ENCODE data around the gene CYP4F12.
A peak's percentile ranks its signal among the peaks of the same experiment; 100 is the strongest.

Gene CYP4F12, protein sequence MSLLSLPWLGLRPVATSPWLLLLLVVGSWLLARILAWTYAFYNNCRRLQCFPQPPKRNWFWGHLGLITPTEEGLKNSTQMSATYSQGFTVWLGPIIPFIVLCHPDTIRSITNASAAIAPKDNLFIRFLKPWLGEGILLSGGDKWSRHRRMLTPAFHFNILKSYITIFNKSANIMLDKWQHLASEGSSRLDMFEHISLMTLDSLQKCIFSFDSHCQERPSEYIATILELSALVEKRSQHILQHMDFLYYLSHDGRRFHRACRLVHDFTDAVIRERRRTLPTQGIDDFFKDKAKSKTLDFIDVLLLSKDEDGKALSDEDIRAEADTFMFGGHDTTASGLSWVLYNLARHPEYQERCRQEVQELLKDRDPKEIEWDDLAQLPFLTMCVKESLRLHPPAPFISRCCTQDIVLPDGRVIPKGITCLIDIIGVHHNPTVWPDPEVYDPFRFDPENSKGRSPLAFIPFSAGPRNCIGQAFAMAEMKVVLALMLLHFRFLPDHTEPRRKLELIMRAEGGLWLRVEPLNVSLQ

DNA sequence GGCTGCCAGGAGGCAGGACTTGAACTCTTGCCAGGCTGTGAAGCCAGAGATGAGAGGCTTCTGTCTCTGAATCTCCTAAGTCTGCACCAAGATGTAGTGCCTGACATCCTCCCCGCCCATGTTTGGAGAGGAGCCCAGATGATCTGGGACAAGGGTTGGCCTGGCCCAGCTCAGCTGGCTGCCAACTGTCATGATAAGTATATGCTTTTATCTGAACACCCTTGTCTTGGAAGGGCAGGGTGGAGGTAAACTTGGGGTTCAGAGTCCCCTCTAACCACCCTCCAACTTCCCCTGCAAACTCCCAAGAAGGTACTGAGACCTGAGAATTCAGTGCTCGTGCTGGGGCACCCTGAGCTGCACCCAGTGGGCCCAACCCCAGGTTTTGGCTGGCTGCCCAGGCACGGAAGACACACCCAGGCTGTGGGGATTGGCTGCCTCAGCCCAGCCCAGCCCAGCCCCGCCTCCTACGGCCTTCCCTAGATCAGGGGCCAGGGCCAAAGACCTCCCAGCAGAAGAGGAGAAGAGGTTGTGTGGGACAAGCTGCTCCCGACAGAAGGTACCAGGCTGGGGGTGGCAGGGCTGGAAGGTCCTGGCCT is at the start of gene CYP4F12:
Gene CYP4F12, plus strand, starts transcription at position 508 of the 596 bp plus-strand sequence. CDS start 443 bp downstream, outside the sequence.
- H3K4me3 ChIP-seq (replicated peaks in 1 of 2; ENCODE audit: low read depth in 2 of 2, low read length in 2 of 2), result no peak within 1 kb of the TSS
- TF ChIP-seq, protein P1, sequence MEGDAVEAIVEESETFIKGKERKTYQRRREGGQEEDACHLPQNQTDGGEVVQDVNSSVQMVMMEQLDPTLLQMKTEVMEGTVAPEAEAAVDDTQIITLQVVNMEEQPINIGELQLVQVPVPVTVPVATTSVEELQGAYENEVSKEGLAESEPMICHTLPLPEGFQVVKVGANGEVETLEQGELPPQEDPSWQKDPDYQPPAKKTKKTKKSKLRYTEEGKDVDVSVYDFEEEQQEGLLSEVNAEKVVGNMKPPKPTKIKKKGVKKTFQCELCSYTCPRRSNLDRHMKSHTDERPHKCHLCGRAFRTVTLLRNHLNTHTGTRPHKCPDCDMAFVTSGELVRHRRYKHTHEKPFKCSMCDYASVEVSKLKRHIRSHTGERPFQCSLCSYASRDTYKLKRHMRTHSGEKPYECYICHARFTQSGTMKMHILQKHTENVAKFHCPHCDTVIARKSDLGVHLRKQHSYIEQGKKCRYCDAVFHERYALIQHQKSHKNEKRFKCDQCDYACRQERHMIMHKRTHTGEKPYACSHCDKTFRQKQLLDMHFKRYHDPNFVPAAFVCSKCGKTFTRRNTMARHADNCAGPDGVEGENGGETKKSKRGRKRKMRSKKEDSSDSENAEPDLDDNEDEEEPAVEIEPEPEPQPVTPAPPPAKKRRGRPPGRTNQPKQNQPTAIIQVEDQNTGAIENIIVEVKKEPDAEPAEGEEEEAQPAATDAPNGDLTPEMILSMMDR (IDR thresholded peaks at IDR 0.05; ENCODE audit: low read depth, low read length), result no peak
- DNase-seq (ENCODE audit: low read depth in 2 of 2), result peak; percentile 25 to 67

DNA sequence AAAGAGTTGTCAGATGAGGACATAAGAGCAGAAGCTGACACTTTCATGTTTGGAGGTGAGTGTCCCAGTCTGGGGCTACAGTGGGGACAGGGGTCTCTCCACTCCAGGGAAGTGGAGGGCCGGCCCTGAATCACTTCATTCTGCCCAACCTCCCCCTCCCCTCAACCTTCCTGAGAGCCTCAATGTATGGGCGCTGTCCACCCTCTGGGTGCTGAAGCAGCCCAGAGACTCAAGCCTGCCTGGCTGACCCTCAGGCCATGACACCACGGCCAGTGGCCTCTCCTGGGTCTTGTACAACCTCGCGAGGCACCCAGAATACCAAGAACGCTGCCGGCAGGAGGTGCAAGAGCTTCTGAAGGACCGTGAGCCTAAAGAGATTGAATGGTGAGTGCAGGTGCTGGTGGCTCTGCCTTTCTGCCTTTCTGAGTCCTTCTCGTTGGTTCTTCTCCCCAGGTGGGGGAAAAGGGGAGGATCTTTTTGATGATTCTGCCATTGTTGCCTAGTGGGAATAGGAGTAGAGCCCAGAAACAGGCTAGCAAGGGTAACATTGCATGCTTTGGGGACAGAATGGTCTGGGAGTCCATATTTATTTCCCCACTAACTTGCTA is 49.1 kb upstream of the CYP4F12 start:
- TF ChIP-seq, protein P1 (IDR thresholded peaks at IDR 0.05; ENCODE audit: low read depth, low read length), result no peak
- no peak for DNase-seq (ENCODE audit: low read depth in 2 of 2)
- no peak overlapping the region for H3K4me3 ChIP-seq (replicated peaks in 1 of 2; ENCODE audit: low read depth in 2 of 2, low read length in 2 of 2)

DNA sequence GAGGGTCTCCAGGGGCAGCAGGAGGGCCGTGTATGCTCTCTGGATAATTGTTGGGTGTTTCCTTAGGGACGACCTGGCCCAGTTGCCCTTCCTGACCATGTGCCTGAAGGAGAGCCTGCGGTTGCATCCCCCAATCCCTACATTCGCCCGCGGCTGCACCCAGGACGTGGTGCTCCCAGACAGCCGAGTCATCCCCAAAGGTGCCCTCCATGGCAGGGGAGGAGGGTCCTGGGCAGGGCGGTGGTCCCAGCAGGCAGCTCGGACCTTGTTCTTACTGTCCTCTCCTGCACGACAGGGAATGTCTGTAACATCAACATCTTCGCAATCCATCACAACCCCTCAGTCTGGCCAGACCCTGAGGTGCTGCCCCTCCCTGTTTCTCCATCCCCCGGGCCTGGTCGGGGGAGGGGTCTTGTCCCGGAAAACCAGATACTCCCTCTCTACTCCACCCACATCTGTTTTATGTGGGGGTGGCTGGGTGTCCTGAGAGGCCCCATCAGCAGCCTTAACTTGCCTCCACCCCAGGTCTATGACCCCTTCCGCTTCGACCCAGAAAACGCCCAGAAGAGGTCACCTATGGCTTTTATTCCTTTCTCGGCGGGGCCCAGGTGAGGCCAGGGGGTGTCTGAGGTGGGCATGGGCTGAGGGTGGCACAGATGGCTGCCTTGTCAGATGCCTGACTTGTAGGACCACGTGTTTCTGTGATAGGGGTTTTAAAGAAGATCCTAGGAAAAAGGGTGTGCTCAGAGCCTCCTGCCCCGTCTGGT is 44.5 kb upstream of the CYP4F12 start:
- DNase-seq (ENCODE audit: low read depth in 2 of 2), result no peak
- no peak overlapping the region for H3K4me3 ChIP-seq (replicated peaks in 1 of 2; ENCODE audit: low read depth in 2 of 2, low read length in 2 of 2)
- TF ChIP-seq, protein P1 (IDR thresholded peaks at IDR 0.05; ENCODE audit: low read depth, low read length), result no peak

DNA sequence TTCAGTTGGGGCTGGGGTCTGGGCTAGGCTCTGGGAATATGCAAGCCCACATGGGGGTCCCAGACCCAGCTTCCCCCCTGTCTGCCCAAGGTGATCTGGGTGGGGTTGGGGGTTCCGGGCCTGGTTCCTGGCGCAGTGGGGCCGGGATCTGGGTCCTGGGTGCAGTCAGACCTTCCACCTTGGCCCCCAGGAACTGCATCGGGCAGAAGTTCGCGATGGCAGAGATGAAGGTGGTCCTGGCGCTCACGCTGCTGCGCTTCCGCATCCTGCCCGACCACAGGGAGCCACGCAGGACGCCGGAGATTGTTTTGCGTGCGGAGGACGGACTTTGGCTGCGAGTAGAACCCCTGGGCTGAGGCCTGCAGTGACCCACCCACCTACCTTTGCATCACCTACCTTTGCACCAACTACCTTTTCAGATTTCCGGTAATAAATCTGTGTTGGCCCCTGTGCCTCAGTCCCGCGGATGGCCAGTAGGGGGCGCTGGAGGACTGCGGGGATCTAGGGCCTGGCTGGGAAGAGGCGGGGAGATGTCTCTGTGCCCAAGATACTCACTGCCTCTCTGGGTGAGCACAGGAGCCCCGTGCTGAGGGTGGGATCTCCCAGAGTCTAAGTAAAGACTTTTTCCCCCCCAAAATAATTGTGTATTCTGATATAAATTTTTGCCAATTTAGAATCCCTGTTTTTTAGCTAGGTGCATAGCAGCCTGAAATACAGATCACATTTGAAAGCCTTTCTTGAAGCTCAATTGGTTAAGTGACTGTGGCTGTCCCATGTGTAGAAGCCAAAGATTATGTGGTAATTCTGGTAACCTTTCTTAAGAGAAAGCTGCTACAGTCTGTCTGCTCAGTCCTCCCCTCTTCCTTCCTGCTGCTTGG is 43.6 kb upstream of the CYP4F12 start:
- TF ChIP-seq, protein P1 (IDR thresholded peaks at IDR 0.05; ENCODE audit: low read depth, low read length), result peak; percentile 94
- peak; percentile 59 to 60 for DNase-seq (ENCODE audit: low read depth in 2 of 2)
- H3K4me3 ChIP-seq (replicated peaks in 1 of 2; ENCODE audit: low read depth in 2 of 2, low read length in 2 of 2), result no peak overlapping the region

DNA sequence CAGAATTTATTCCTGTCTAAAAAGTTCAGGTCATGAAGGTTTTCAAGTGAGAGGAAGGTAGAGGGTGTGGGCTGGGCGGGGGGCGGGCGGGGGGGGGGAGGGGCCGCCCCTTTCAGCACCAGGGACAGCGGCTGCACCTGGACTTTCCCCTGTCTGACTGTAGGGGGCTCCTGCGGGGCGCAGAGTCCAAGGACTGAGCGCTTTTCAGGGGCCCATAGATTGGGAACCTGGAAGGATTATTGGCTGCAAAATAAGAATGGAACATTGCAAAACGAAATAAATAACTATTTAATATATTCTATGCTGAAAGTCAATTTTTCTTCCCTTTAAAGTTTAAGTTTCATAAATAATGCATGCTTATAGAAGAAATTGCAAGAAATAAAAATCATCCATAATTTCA is 41.1 kb upstream of the CYP4F12 start:
- H3K4me3 ChIP-seq (replicated peaks in 1 of 2; ENCODE audit: low read depth in 2 of 2, low read length in 2 of 2), result no peak overlapping the region
- peak; percentile 2 to 8 for DNase-seq (ENCODE audit: low read depth in 2 of 2)
- TF ChIP-seq, protein P1 (IDR thresholded peaks at IDR 0.05; ENCODE audit: low read depth, low read length), result peak; percentile 42

Measured in cardiac fibroblast (primary cell).